ENCODE results near the gene NRTN.

NRTN gene

GRCh38 chr19:5795382-5795919 lies 9.4 kb upstream of the NRTN start:
- no peaks in the 10 kb centered on the region for H3K79me2 ChIP-seq (ENCODE audit: insufficient read depth, low read length)
- no peak for TF ChIP-seq EZH2phosphoT487 (IDR thresholded peaks at IDR 0.05; ENCODE audit: borderline replicate concordance)
- TF ChIP-seq, protein P1, sequence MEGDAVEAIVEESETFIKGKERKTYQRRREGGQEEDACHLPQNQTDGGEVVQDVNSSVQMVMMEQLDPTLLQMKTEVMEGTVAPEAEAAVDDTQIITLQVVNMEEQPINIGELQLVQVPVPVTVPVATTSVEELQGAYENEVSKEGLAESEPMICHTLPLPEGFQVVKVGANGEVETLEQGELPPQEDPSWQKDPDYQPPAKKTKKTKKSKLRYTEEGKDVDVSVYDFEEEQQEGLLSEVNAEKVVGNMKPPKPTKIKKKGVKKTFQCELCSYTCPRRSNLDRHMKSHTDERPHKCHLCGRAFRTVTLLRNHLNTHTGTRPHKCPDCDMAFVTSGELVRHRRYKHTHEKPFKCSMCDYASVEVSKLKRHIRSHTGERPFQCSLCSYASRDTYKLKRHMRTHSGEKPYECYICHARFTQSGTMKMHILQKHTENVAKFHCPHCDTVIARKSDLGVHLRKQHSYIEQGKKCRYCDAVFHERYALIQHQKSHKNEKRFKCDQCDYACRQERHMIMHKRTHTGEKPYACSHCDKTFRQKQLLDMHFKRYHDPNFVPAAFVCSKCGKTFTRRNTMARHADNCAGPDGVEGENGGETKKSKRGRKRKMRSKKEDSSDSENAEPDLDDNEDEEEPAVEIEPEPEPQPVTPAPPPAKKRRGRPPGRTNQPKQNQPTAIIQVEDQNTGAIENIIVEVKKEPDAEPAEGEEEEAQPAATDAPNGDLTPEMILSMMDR (conservative IDR thresholded peaks at IDR 0.05; ENCODE audit: low read length), result no peak
- peaks cover 2% of the 10 kb centered on the region for H3K4me1 ChIP-seq (ENCODE audit: insufficient read depth, low read length, poor library complexity, severe bottlenecking)
- H3F3A ChIP-seq (ENCODE audit: low read depth), result no peaks in the 10 kb centered on the region
- no peak overlapping the region for H3K4me2 ChIP-seq (ENCODE audit: low read depth, low read length, poor library complexity, severe bottlenecking)
- no peaks in the 10 kb centered on the region for H4K20me1 ChIP-seq (ENCODE audit: insufficient read depth, low read length, poor library complexity, severe bottlenecking)
- H3K9me2 ChIP-seq (replicated peaks; ENCODE audit: low read depth, low read length), result no peaks in the 10 kb centered on the region
- H3K9ac ChIP-seq (ENCODE audit: low read depth, low read length, poor library complexity, severe bottlenecking), result no peak overlapping the region
- H3K4me3 ChIP-seq (ENCODE audit: low read length, poor library complexity, severe bottlenecking), result no peak overlapping the region
- H2AFZ ChIP-seq (ENCODE audit: low read length), result no peak overlapping the region
- no peaks in the 10 kb centered on the region for H3K36me3 ChIP-seq (ENCODE audit: insufficient read depth, low read length)
- H3K9me3 ChIP-seq (ENCODE audit: insufficient read depth, low read depth, low read length), result no peaks in the 10 kb centered on the region
- H3K27me3 ChIP-seq (ENCODE audit: insufficient read depth, low read length, poor library complexity, severe bottlenecking), result no peaks in the 10 kb centered on the region

GRCh38 chr19:5798244-5798643 lies 6.6 kb upstream of the NRTN start:
- Histone ChIP-seq H3K9me3 (ENCODE audit: insufficient read depth, low read depth, low read length) (no peaks in the 10 kb centered on the region), H3K4me2 (ENCODE audit: low read depth, low read length, poor library complexity, severe bottlenecking) (no peak overlapping the region), H3K9ac (ENCODE audit: low read depth, low read length, poor library complexity, severe bottlenecking) (no peak overlapping the region), H3K36me3 (ENCODE audit: insufficient read depth, low read length) (no peaks in the 10 kb centered on the region), H3K79me2 (ENCODE audit: insufficient read depth, low read length) (no peaks in the 10 kb centered on the region), H3K4me1 (ENCODE audit: insufficient read depth, low read length, poor library complexity, severe bottlenecking) (no peaks in the 10 kb centered on the region), H3K9me2 (replicated peaks; ENCODE audit: low read depth, low read length) (no peaks in the 10 kb centered on the region), H3K27me3 (ENCODE audit: insufficient read depth, low read length, poor library complexity, severe bottlenecking) (no peaks in the 10 kb centered on the region), H2AFZ (ENCODE audit: low read length) (no peak overlapping the region), H3F3A (ENCODE audit: low read depth) (no peaks in the 10 kb centered on the region), H4K20me1 (ENCODE audit: insufficient read depth, low read length, poor library complexity, severe bottlenecking) (no peaks in the 10 kb centered on the region), H3K4me3 (ENCODE audit: low read length, poor library complexity, severe bottlenecking) (no peak overlapping the region)
- TF ChIP-seq, protein P1 (conservative IDR thresholded peaks at IDR 0.05; ENCODE audit: low read length), result no peak
- TF ChIP-seq EZH2phosphoT487 (IDR thresholded peaks at IDR 0.05; ENCODE audit: borderline replicate concordance), result no peak

GRCh38 chr19:5799247-5800241 lies 5.3 kb upstream of the NRTN start:
- Histone ChIP-seq H4K20me1 (ENCODE audit: insufficient read depth, low read length, poor library complexity, severe bottlenecking) (no peaks in the 10 kb centered on the region), H3K9me2 (replicated peaks; ENCODE audit: low read depth, low read length) (no peaks in the 10 kb centered on the region), H3K9me3 (ENCODE audit: insufficient read depth, low read depth, low read length) (no peaks in the 10 kb centered on the region), H3K27me3 (ENCODE audit: insufficient read depth, low read length, poor library complexity, severe bottlenecking) (no peaks in the 10 kb centered on the region), H3K4me2 (ENCODE audit: low read depth, low read length, poor library complexity, severe bottlenecking) (no peak overlapping the region), H3F3A (ENCODE audit: low read depth) (no peaks in the 10 kb centered on the region), H3K4me3 (ENCODE audit: low read length, poor library complexity, severe bottlenecking) (no peak overlapping the region), H2AFZ (ENCODE audit: low read length) (no peak overlapping the region), H3K79me2 (ENCODE audit: insufficient read depth, low read length) (no peaks in the 10 kb centered on the region), H3K4me1 (ENCODE audit: insufficient read depth, low read length, poor library complexity, severe bottlenecking) (peaks cover 5% of the 10 kb centered on the region), H3K36me3 (ENCODE audit: insufficient read depth, low read length) (no peaks in the 10 kb centered on the region), H3K9ac (ENCODE audit: low read depth, low read length, poor library complexity, severe bottlenecking) (no peak overlapping the region)
- no peak for TF ChIP-seq EZH2phosphoT487 (IDR thresholded peaks at IDR 0.05; ENCODE audit: borderline replicate concordance)
- TF ChIP-seq, protein P1 (conservative IDR thresholded peaks at IDR 0.05; ENCODE audit: low read length), result no peak
